Non-pigmented ciliary epithelial cell (primary cell): ENCODE measurements around the gene BCAR3.
A peak's percentile ranks its signal among the peaks of the same experiment; 100 is the strongest.
"Not testable (repeated sequence)": the region's sequence is repeated elsewhere in the genome, so short reads cannot be mapped to it uniquely, and the experiment has no call there.

ENCODE experiments used
- DNase-seq: peaks from one replicate; pipeline ENCODE4 v3.0.0-alpha.2; 2010; ENCODE audit warnings: low read depth

Gene BCAR3

DNA sequence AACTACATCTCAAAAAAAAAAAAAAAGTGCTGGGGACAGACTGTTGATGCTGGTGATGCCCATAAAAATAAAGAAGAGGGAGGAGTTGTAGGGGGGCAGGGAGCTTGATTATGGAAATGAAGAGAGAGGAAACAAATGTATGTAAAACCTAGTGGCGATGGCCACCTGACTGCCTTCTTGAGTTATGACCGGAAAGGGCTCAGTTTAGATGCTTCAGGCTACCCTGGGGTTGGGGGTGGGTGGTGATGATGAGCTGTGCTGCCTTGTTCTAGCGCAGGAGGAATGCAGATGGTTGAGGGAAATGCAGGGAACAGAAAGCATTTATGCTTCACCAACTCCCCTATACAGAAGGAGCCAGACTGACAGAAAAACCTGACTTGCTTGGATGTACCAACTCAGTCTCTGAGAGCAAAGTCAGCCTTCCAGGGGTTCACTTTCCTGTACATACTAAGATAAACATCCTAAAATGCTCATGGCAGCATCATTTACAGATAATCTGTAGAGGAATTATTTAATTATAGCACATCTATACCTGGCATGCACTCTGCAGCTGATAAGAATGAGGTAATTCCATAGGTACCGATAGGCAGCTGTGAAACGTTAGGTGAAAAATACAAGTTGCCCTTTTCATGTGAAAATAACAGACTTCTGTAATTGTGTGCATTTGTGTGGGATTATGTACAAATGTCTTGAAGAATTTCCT lies 8.0 kb upstream of the BCAR3 start:
- no peak for DNase-seq

DNA sequence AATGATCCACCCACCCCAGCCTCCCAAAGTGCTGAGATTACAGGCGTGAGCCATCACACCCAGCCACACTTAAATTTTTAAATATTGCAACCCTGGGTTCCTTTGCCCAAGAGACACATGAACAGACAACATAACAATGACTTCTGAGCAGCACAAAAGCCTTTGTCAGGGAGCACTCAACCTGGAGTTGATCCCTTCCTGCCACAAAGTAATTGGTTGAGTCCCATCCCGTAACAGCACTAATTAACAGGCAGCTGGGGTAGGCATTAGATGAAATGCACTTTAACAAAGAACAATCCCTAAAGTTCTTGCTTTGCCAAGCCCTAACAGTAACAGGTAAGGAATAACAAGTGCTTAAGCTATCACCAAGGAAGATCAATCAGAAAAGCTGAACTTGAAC lies 5.9 kb upstream of the BCAR3 start:
- no peak for DNase-seq

DNA sequence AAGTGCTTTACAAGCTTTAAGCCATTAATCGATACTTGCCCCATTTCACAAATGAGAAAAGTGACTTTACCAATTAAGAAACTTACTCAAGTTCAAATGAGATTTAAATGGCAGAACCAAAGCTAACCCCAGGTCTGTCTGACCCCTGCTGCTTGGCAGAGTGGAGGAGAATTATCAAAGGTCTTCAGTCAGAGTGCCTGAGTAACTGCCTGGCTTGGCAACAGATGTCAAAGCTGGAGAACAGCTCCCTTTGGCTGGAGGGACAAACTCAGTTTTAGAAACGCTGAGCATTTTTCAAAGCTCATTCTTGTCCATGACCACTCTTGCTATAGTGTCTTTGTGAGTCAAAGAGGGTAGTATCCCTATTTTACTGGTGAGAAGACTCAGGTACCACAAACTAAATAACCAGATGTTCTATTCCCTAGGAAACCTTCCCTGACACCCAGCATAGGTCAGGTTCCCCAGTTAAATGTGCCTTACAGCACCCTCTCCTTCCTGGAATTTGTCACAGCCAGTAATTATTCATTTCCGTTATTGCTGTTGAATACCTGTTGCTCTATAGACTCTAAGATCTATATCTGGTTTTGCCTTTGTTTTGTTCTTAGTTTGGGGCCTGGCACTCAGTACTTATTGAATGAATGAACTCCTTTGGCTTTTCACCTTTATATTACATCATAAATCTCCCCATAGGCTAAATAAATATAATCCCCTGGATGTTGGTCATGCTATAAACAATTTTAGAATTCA lies 5.0 kb upstream of the BCAR3 start:
- no peak for DNase-seq

GRCh38 chr1:93685918-93686317 lies 4.3 kb upstream of the BCAR3 start:
- DNase-seq = no peak

GRCh38 chr1:93683234-93683633 lies 1.6 kb upstream of the BCAR3 start:
- no peak for DNase-seq

DNA sequence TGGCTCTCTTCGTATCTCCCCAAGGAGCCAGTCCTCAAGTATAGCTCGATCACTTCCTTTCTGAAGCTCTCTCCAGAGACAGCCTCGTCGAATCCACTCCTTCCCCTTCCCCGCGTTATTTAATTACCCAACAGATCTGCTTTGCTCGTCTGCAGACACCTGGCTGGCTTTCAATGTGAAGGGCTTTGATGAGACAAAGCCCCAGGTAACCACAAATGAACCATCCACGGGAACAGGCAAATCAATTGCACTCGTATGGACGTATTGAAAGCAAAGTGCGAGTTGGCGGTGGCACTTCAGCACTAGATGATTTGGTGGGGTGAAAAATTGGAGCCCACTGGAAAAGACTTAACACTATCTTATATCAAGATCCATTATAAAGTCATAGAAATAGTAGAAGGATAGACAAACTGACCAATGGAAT lies 364 bp upstream of the BCAR3 start:
- no peak for DNase-seq

- DNase-seq = peak; percentile 65
Observed at GRCh38 chr1:93680420-93681100, 1.1 kb downstream of the BCAR3 start.

DNA sequence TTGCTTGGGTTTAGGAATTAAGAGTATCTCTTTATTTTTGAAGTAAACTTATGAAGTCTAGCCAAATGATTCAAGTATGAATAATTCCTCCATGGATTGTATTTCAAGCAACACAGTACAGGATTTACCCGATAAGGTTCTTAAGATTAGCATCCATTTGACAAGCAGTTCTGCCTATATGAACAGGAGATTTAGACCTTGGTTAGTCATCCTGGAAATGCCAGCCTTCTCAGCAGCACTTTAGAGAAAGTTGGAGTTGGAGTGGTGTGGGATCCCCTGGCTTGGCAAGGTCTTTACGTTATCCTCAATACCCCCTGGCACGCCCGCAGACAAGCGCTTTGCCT lies 1.6 kb downstream of the BCAR3 start:
- peak; percentile 72 for DNase-seq

DNA sequence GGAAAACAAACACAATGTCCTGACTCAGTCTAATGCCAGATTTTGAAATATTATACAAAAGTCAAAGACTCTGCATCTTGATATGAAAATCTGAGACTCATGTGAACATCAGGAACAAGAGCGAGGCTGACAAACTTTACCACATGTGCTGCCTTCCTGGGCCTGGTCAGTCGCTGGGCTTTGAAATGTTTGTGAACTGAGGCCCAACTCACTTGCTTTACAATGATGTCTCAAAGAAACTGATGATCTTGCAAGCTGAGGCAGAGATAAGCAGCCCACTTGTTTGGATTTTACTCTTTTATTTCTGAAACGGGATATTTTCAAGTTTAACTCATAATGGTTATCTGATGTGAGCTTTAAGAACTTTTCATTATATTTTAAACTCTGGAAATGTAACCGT lies 2.1 kb downstream of the BCAR3 start:
- DNase-seq = no peak

DNA sequence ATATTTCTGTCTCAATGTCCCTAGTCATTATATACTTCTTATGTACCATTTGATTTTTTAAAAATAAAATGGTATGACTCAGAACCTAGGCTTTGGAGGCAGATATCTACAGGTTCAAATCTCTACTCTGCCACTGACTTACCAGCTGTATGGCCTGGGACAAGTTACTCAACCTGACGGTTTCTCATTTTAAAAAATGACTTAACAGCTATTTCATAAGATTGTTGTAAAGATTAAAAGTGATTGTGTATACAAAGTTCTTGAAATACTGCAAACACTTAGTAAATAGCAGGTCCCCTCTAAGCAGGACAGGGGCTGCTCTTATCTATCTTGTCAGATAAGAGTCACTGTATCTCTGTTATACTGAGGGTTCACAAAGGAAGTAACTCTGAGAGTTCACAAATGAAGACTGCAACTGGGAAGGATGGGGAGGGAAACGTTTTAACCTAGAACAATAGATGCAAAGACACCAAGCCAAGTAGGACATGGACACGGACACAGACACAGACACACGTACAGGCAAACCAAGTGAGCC lies 2.6 kb downstream of the BCAR3 start:
- DNase-seq = no peak

GRCh38 chr1:93678491-93678890 lies 3.1 kb downstream of the BCAR3 start:
- no peak for DNase-seq

DNA sequence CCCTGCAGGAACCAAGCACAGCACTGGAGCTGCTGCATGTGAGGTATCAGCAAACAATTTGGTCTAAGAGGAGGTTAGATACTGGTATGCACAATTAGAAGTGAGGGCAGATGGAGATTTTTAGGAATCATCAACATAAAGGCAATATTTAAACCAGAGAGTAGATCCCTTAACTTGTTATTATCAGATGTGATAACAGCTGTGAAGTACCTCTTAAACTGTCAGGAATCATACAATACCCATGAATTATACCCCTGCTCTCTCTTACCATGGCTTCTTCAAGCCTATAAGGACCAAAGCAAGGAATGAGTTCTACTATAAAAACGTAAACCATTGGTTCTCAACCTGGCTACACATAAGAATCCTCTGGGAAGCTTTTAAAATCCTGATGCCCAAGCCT lies 3.9 kb downstream of the BCAR3 start:
- no peak for DNase-seq

DNA sequence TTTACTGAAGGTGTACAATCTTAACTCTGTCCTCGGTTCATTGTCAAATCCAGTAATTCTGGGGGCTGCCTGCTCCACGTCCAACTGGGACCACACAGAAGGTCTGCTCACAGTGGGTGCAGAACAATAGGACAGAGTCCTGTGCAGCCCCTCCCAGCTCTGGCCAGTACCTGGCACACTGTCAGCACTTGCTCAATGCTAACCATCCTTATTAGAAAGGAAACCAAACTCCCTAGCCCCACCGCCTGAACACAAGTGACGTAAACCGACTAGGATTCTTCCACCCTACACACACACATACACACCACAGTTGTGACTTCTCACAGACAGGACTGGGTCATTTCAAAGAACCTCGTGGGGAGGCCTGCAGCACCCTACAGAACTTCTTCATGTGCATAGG lies 5.2 kb downstream of the BCAR3 start:
- DNase-seq = no peak

- no peak for DNase-seq
Observed at GRCh38 chr1:93675931-93676330, 5.7 kb downstream of the BCAR3 start.

DNA sequence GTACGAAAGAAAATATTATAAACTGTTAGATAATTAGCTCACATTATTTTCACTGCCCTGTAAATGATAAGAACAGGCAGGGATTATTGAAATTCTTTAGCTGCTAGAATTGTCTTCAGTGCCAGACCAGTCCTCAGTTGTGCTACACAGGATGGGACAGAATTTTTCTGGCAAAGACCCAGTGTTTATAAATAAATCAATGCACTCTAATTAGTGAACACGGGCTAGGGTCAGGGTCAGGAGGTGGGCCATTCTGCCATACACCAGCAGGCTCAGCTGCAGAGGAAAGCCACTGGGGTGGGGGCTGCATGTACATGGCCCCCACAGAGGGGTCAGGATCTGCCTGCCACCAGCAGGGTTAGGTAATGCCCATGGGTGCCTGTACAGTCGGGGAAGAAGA lies 6.4 kb downstream of the BCAR3 start:
- DNase-seq = no peak

DNA sequence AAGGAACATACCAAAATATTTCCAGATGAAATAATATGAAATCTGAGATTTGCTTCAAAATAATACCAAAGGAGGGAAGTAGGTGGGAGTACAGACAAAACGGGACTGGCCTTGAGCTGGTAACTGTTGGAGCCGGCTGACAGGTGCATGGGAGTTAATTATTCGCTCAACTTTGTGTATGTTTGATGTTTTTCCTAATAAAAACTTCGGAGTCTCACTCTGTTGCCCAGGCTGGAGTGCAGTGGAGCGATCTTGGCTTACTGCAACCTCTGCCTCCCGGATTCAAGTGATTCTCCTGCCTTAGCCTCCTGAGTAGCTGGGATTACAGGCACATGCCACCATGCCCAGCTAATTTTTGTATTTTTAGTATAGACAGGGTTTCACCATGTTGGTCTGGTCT lies 7.6 kb downstream of the BCAR3 start:
- DNase-seq = not testable (repeated sequence)

DNA sequence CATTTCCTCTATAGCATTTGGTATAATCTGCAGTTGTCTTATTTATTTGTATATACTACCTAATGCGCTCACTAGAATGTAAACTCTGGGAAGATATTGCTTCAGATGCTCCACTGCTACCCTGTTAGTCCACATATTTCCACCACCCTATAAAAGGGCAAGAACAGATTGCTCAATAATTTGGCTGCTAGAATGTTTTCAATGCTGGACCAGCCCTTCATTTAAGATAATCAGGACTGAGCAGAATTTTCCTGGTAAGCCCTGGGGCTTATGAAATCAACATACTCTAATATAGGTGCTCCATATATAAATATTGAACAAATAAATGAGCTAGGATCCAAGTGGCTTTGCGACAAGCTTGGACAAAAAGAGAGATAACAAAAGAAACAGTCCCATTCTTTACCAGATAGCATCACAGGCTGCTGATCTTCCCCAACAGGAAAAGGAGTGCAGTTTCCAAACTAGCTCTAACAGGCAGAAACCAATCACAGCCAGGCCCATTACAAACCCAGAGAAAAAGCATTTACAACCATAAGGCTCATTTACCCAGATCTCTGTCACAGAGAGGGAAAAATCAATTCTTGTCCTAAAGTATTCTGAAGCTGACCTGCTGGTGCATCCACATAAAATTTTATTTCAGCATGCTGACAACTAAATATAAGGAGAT lies 8.3 kb downstream of the BCAR3 start:
- DNase-seq = no peak

- no peak for DNase-seq
Observed at GRCh38 chr1:93672477-93673162, 9.0 kb downstream of the BCAR3 start.

DNA sequence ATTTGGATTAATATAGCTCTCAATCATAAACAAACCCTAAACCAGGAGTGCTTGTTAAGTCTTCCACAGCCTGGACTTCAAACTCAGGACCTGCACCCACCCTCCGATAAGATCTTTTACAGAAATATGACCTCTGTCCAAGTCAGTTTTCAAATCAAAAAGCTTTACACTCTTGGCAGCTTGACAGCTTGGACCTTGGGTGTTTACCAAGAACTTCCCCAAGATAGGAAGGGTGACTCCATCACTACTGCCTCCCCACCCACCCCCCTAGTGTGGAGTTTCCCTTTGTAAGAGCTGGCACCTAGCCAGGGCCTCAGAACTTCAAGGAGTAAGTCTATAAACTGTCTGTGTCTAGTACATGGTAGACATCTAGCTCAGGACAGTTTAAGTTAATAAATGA lies 9.6 kb downstream of the BCAR3 start:
- DNase-seq = no peak

DNA sequence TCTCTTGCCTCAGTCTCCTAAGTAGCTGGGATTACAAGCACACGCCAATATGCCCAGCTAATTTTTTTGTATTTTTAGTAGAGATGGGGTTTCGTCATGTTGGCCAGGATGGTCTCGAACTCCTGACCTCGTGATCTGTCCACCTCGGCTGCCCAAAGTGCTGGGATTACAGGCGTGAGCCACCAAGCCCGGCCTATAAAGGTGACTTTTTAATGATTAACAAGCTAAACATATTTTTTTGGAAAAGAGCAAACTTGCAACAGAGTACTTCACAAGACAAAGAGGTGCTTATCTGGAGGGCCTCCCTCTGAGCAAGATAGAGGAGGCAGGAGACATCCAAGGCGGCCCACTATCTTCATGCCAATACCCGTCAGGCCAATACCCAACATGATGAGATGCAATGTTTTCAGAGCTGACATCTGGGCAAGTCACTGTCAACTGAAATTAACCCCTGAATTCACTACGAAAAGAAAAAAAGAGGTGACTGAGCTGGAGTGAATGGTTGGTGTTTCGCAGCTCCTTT lies 10.5 kb downstream of the BCAR3 start:
- DNase-seq = no peak

- DNase-seq = no peak
Observed at GRCh38 chr1:93670141-93670540, 11.5 kb downstream of the BCAR3 start.

- DNase-seq = no peak
Observed at GRCh38 chr1:93669369-93669768, 12.3 kb downstream of the BCAR3 start.
